Neutrophil (primary cell): Measurements from ENCODE around the gene SPEG.

Experiments used
- H3K27ac ChIP-seq: fragments of 200-600 bp; sonication (generic); 2 replicates; pipeline ENCODE4 v1.5.1; 2016; ENCODE audit warnings: mild to moderate bottlenecking, moderate library complexity
- H3K27me3 ChIP-seq: fragments of 200-600 bp; sonication (generic); 2 replicates; pipeline ENCODE4 v1.6.0; 2016; ENCODE audit warnings: mild to moderate bottlenecking
- H3K36me3 ChIP-seq: fragments of 200-600 bp; sonication (generic); 2 replicates; pipeline ENCODE4 v1.5.1; 2017
- H3K4me1 ChIP-seq, 2 experiments: fragments of 200-600 bp in 1 of 2; sonication (generic) in 1 of 2; 1 replicate in 1 of 2; 2 replicates in 1 of 2; pipeline versions ENCODE4 v1.5.1 to v1.6.1; 2013 to 2016; ENCODE audit warnings: low read depth in 1 of 2, low read length in 1 of 2, mild to moderate bottlenecking in 1 of 2, moderate library complexity in 1 of 2; ENCODE audit not compliant: control insufficient read depth in 1 of 2, insufficient read depth in 1 of 2
- H3K4me3 ChIP-seq, 2 experiments: fragments of 200-600 bp in 1 of 2; sonication (generic) in 1 of 2; 1 replicate in 1 of 2; 2 replicates in 1 of 2; pipeline ENCODE4 v1.5.1; 2013 to 2016; ENCODE audit warnings: low read depth in 1 of 2, low read length in 1 of 2, mild to moderate bottlenecking in 1 of 2, moderate library complexity in 1 of 2
- H3K9me3 ChIP-seq: fragments of 200-600 bp; sonication (generic); 2 replicates; pipeline ENCODE4 v1.5.1; 2016
- TF ChIP-seq, protein P1 (sequence below): fragments of 200-600 bp; sonication (generic); IDR thresholded peaks from 2 replicates; pipeline ENCODE4 v1.5.1; 2016; ENCODE audit warnings: antibody characterized with exemption

SPEG gene

GRCh38 chr2:219511547-219512325 is 77.1 kb downstream of the SPEG start:
- no peak overlapping the region for H3K27ac ChIP-seq
- no peaks in the 10 kb centered on the region for H3K9me3 ChIP-seq
- no peaks in the 10 kb centered on the region for H3K4me1 ChIP-seq
- peaks cover 9% of the 10 kb centered on the region for H3K36me3 ChIP-seq
- H3K27me3 ChIP-seq, result peaks cover 87% of the 10 kb centered on the region
- TF ChIP-seq, protein P1, sequence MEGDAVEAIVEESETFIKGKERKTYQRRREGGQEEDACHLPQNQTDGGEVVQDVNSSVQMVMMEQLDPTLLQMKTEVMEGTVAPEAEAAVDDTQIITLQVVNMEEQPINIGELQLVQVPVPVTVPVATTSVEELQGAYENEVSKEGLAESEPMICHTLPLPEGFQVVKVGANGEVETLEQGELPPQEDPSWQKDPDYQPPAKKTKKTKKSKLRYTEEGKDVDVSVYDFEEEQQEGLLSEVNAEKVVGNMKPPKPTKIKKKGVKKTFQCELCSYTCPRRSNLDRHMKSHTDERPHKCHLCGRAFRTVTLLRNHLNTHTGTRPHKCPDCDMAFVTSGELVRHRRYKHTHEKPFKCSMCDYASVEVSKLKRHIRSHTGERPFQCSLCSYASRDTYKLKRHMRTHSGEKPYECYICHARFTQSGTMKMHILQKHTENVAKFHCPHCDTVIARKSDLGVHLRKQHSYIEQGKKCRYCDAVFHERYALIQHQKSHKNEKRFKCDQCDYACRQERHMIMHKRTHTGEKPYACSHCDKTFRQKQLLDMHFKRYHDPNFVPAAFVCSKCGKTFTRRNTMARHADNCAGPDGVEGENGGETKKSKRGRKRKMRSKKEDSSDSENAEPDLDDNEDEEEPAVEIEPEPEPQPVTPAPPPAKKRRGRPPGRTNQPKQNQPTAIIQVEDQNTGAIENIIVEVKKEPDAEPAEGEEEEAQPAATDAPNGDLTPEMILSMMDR, result no peak
- no peak overlapping the region for H3K4me3 ChIP-seq

DNA sequence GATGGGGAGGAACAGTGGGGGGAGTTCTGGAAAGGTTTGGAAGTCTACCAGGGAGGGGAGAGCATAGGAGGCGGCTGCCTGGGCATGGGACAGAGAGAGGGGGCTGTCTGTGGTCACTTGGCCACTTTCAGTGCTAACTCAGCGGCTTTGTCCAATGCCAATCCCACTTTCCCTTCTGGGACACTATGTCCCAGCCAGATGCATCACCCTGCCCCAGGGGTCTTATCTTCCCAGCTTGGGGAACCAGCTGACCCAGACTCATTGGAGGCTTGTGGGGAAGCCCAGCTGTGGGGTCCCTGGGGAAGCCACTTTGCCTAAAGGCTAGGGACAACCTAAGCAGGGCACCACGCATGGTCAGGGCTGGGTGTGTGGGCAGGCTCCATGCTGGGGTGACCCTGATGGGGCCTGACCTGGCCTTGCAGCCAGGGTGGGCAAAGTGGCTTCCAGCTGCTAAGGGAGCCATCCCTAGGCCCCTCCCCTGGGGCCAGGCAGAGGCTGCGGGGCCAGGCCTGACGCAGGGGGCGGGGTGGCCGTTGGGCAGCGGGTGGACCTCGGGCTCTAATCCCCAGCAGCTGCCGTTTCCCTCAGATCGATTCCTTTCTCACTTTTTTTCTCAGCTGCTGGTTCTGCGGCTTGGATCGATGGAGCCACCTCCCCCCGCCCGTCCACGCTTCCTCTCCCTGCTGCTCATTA is 78.0 kb downstream of the SPEG start:
- Histone ChIP-seq H3K36me3 (no peaks in the 10 kb centered on the region), H3K4me3 (no peak overlapping the region), H3K27ac (no peak overlapping the region), H3K4me1 (no peaks in the 10 kb centered on the region), H3K27me3 (peaks cover 96% of the 10 kb centered on the region), H3K9me3 (no peaks in the 10 kb centered on the region)
- TF ChIP-seq, protein P1, result no peak

- no peak overlapping the region for H3K4me3 ChIP-seq
- H3K9me3 ChIP-seq, result no peaks in the 10 kb centered on the region
- no peaks in the 10 kb centered on the region for H3K4me1 ChIP-seq
- TF ChIP-seq, protein P1, result no peak
- H3K27ac ChIP-seq, result no peak overlapping the region
- no peaks in the 10 kb centered on the region for H3K36me3 ChIP-seq
- peaks cover 100% of the 10 kb centered on the region for H3K27me3 ChIP-seq
Observed at GRCh38 chr2:219513787-219514186, 79.1 kb downstream of the SPEG start.

DNA sequence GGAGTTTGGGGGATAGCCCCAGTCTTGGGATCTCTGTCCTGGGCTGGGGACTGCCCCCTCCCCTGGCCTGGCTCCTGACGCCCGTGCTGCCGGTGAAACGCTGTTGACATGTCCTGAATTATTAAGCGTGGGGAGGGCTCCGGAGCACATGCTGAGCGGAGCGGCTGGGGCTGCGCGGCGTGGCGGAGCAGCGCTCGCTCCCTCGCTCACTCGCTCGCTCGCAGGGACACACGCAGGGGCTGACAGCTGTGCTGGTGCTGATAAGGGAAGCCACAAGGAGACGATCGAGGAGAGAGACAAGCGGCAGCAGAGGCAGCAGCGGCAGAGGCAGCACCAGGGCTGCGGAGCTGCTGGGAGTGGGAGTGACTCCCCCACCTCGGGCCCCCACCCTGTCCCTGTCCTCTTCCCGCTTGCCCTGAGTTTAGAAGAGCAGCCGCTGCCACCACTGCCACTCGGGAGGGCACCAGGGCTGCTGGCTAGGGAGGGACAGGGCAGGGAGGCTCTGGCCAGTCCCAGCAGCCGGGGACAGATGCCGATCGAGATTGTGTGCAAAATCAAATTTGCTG is 79.6 kb downstream of the SPEG start, which contains the start of gene ASIC4:
TSS of gene ASIC4 (plus strand) at position 287 of the 566 bp plus-strand sequence. CDS start at position 530, 243 bp downstream.
- Histone ChIP-seq H3K36me3 (no peaks in the 10 kb centered on the region), H3K4me1 (no peaks in the 10 kb centered on the region), H3K27ac (no peak within 1 kb of the TSS), H3K9me3 (no peaks in the 10 kb centered on the region), H3K27me3 (peaks cover 100% of the 10 kb centered on the region), H3K4me3 (no peak within 1 kb of the TSS)
- TF ChIP-seq, protein P1, result no peak

- Histone ChIP-seq H3K4me1 (no peaks in the 10 kb centered on the region), H3K27ac (no peak overlapping the region), H3K27me3 (peaks cover 100% of the 10 kb centered on the region), H3K9me3 (no peaks in the 10 kb centered on the region), H3K36me3 (no peaks in the 10 kb centered on the region), H3K4me3 (no peak overlapping the region)
- TF ChIP-seq, protein P1, result no peak
Observed at GRCh38 chr2:219514836-219515235, 80.2 kb downstream of the SPEG start.
